NCI-H526 treated with DMSO at 0.1 percent for 48 hours (cell line): ENCODE measurements around the gene SMIM43.

ENCODE experiments used
- DNase-seq: peaks from one replicate; lab custom pipeline; 2025; lab: John Stamatoyannopoulos, UW

The SMIM43 gene

GRCh38 chr4:121764702-121765367, at the start of gene SMIM43:
SMIM43 (minus strand) TSS chr4:121765164; CDS start chr4:121765105, 59 bp downstream.
- DNase-seq: no peak

GRCh38 chr4:121814756-121815155, 49.8 kb upstream of the SMIM43 start:
- DNase-seq: no peak

- no peak for DNase-seq
Observed at GRCh38 chr4:121811122-121811521, 46.2 kb upstream of the SMIM43 start.

GRCh38 chr4:121806411-121806810, 41.4 kb upstream of the SMIM43 start:
- no peak for DNase-seq

- no peak for DNase-seq
Observed at GRCh38 chr4:121801715-121802075, 36.7 kb upstream of the SMIM43 start.

- peak; percentile 73 for DNase-seq
Observed at GRCh38 chr4:121800961-121801714, 36.2 kb upstream of the SMIM43 start, which contains the start of gene EXOSC9. EXOSC9 (plus strand) TSS chr4:121801323; CDS start chr4:121801425, 102 bp downstream.

GRCh38 chr4:121800638-121800960, 35.6 kb upstream of the SMIM43 start:
- DNase-seq: no peak

- DNase-seq: no peak
Observed at GRCh38 chr4:121799867-121800501, 35.0 kb upstream of the SMIM43 start.

- DNase-seq: no peak
Observed at GRCh38 chr4:121799208-121799823, 34.4 kb upstream of the SMIM43 start.

- DNase-seq: no peak
Observed at GRCh38 chr4:121796283-121796682, 31.3 kb upstream of the SMIM43 start.

- no peak for DNase-seq
Observed at GRCh38 chr4:121794505-121795188, 29.7 kb upstream of the SMIM43 start.

- DNase-seq: no peak
Observed at GRCh38 chr4:121792966-121793365, 28.0 kb upstream of the SMIM43 start.

GRCh38 chr4:121791481-121791880, 26.5 kb upstream of the SMIM43 start:
- DNase-seq: no peak

- DNase-seq: no peak
Observed at GRCh38 chr4:121790976-121791375, 26.0 kb upstream of the SMIM43 start.

GRCh38 chr4:121789960-121790829, 25.2 kb upstream of the SMIM43 start:
- no peak for DNase-seq

GRCh38 chr4:121789455-121789854, 24.5 kb upstream of the SMIM43 start:
- DNase-seq: no peak

GRCh38 chr4:121788896-121789295, 23.9 kb upstream of the SMIM43 start:
- DNase-seq: no peak

GRCh38 chr4:121786221-121786620, 21.3 kb upstream of the SMIM43 start:
- no peak for DNase-seq

- DNase-seq: no peak
Observed at GRCh38 chr4:121785479-121785878, 20.5 kb upstream of the SMIM43 start.

- no peak for DNase-seq
Observed at GRCh38 chr4:121784975-121785374, 20.0 kb upstream of the SMIM43 start.

- no peak for DNase-seq
Observed at GRCh38 chr4:121784401-121784800, 19.4 kb upstream of the SMIM43 start.
